ENCODE results near the gene DZANK1.

- TF ChIP-seq POLR2A (IDR thresholded peaks at IDR 0.05): no peak
- no peak for TF ChIP-seq CTCF (IDR thresholded peaks at IDR 0.05)
Observed at GRCh38 chr20:18405826-18406225, 61.0 kb downstream of the DZANK1 start.

Measured in ovary (tissue), 3 donors.